Motor neuron (in vitro differentiated cells): Measurements from ENCODE around the gene ADCY7. TPM values are rescaled to one million over a fixed set of nuclear protein-coding genes. Genes with fewer than 3 reads are reported as not detected.
"Not testable (repeated sequence)": the region's sequence is repeated elsewhere in the genome, so short reads cannot be mapped to it uniquely, and the experiment has no call there.

Experiments used
- ATAC-seq, 8 experiments: fragments of 200-7000 bp; cut with Tn5 transposase; replicated peaks in 6 of 8; 2 replicates each; pipeline ENCODE4 v1.8.0; 2021; ENCODE audit warnings: mild to moderate bottlenecking in 8 of 8, moderate library complexity in 8 of 8
- H3K27ac ChIP-seq, 2 donors: fragments of 250-450 bp; sonication (Bioruptor Pico); 2 replicates each; pipeline ENCODE4 v1.9.0; 2021; ENCODE audit warnings: antibody characterized with exemption in 2 of 2, mild to moderate bottlenecking in 2 of 2, moderate library complexity in 1 of 2
- H3K4me1 ChIP-seq, 2 donors: fragments of 250-450 bp; sonication (Bioruptor Pico); replicated peaks in 1 of 2; 2 replicates each; pipeline ENCODE4 v1.6.1; 2021; ENCODE audit warnings: antibody characterized with exemption in 2 of 2, mild to moderate bottlenecking in 2 of 2, moderate library complexity in 1 of 2
- H3K4me3 ChIP-seq, 5 donors: fragments of 250-450 bp; sonication (Bioruptor Pico); 2 replicates each; pipeline ENCODE4 v1.9.0; 2021; ENCODE audit warnings: antibody characterized with exemption in 5 of 5, mild to moderate bottlenecking in 5 of 5, moderate library complexity in 4 of 5
- WGBS, 10 experiments: fragments of 450-650 bp; shearing (Covaris generic); methylation state at CpG; one replicate each; pipeline ENCODE4 v1.0.0; 2022; 5-methylcytosine and 5-hydroxymethylcytosine counted together
- in situ Hi-C, 9 experiments: fragments of 400-800 bp; cut with MboI; loops; one replicate each; pipeline ENCODE4 v1.15.0; 2021; ENCODE audit warnings: low sequenced_read_pairs in 9 of 9, low pct_unique_long_range_greater_than_20kb in 2 of 9; ENCODE audit not compliant: unreplicated experiment in 9 of 9
- total RNA-seq, 8 experiments: library from RNA; unstranded; fragments of 300-600 nt; gene quantifications; 2 replicates each; pipeline versions ENCODE4 v1.2.3 to v1.2.4, GENCODE V29; 2022

The ADCY7 gene
- total RNA-seq, 8 experiments from 2014 or later = 4.1 to 17.9 (median 7.5) TPM

- in situ Hi-C loops = no loop called here
- no peak overlapping the region for H3K4me3 ChIP-seq
- ATAC-seq = no peak
- 79 to 100% (median 95%) methylated on average over 1 to 5 of the region's 6 CpGs; no CpG with 5 or more reads in 1 of the 10 experiments for WGBS, 10 experiments
- peaks cover 10 to 11% of the 10 kb centered on the region in 2 donors for H3K4me1 ChIP-seq
- H3K27ac ChIP-seq = no peak overlapping the region
These were observed 58.0 kb downstream of the ADCY7 start for GRCh38 chr16:50324345-50324744.

GRCh38 chr16:50326264-50326663, 59.9 kb downstream of the ADCY7 start:
- Histone ChIP-seq H3K4me1 (peaks cover 10 to 11% of the 10 kb centered on the region in 2 donors), H3K27ac (no peak overlapping the region), H3K4me3 (no peak overlapping the region)
- ATAC-seq = no peak
- 50 to 89% (median 82%) methylated on average over 1 to 5 of the region's 5 CpGs; no CpG with 5 or more reads in 4 of the 10 experiments for WGBS, 10 experiments
- in situ Hi-C loops = no loop called here

- no peak overlapping the region for H3K27ac ChIP-seq
- H3K4me3 ChIP-seq = no peak overlapping the region
- 25 to 100% (median 78%) methylated on average over 1 to 7 of the region's 7 CpGs; no CpG with 5 or more reads in 1 of the 10 experiments for WGBS, 10 experiments
- ATAC-seq = peak in 4 of 8 experiments; percentile 31 to 79 (median 75)
- in situ Hi-C loops = no loop called here
- H3K4me1 ChIP-seq = peaks cover 10 to 11% of the 10 kb centered on the region in 2 donors
These were observed 60.6 kb downstream of the ADCY7 start for GRCh38 chr16:50326835-50327465.

DNA sequence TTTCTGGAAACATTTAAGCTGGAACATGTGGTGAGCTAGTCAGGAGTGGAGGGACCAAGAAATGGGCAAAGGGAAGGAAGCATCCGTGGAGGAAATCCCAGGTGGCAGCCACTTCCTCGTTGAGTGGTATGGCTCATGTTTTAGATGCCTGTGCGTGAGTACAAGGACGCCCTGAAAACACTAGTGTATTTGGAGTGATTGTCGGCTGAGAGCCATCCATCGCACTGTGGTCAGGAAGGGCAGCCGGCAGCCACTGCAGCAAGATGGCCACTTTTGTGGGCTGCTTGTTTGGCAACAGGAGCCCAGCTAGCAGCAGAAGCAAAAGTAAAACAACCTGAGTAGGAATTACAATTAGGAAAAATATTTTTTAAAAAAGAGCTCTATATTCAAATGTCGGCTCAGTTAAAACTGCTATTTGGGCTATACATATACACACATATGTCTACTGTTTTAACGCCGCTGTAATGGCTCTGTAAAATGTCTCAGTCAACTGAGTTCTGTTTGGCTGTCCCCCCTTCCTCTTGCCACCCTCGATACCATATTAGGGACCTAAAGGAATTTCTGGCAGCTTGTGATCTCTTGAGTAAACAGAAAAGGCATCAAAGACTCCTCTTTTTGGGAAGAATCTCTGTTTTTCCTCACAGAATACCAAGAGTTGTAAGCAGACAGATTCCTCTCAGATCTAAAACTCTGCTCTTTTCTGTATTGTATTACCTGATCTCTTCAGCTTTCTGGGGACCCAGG, 63.3 kb downstream of the ADCY7 start:
- in situ Hi-C loops = no loop called here
- no peak overlapping the region for H3K27ac ChIP-seq
- ATAC-seq = no peak
- H3K4me3 ChIP-seq = no peak overlapping the region
- WGBS, 10 experiments = 77 to 100% (median 86%) methylated on average over 1 to 9 of the region's 11 CpGs; no CpG with 5 or more reads in 1 of the 10 experiments
- no peaks in the 10 kb centered on the region for H3K4me1 ChIP-seq

DNA sequence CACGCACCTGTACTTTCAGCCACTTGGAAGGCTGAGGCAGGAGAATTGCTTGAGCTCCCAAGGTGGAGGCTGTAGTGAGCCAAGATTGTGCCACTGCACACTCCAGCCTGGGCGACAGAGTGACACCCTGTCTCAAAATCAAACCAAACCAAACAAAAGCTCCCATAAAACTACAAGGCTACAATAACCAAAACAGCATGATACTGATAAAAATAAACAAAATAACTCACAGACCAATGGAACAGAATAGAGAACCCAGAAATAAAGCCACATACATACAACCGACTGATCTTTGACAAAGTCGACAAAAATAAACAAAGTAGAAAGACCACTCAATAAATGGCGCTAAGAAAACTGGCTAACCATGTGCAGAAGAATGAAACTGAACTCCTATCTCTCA, 65.2 kb downstream of the ADCY7 start:
- Histone ChIP-seq H3K4me3 (no peak overlapping the region), H3K4me1 (no peaks in the 10 kb centered on the region), H3K27ac (no peak overlapping the region)
- 50 to 98% (median 85%) methylated on average over 1 to 5 of the region's 5 CpGs; no CpG with 5 or more reads in 4 of the 10 experiments for WGBS, 10 experiments
- in situ Hi-C loops = no loop called here
- ATAC-seq = no peak

GRCh38 chr16:50332599-50332998, 66.2 kb downstream of the ADCY7 start:
- 80 to 100% (median 94%) methylated on average over 1 to 3 of the region's 3 CpGs; no CpG with 5 or more reads in 2 of the 10 experiments for WGBS, 10 experiments
- in situ Hi-C loops = no loop called here
- no peak overlapping the region for H3K4me3 ChIP-seq
- no peak for ATAC-seq
- H3K27ac ChIP-seq = no peak overlapping the region
- no peaks in the 10 kb centered on the region for H3K4me1 ChIP-seq

- WGBS, 10 experiments = 66 to 98% (median 92%) methylated on average over 3 to 9 of the region's 14 CpGs
- Histone ChIP-seq H3K4me3 (no peak overlapping the region), H3K27ac (no peak overlapping the region), H3K4me1 (no peaks in the 10 kb centered on the region)
- peak in 1 of 8 experiments; percentile 52 for ATAC-seq
- in situ Hi-C loops = no loop called here
These were observed 68.0 kb downstream of the ADCY7 start for GRCh38 chr16:50334106-50334975.

DNA sequence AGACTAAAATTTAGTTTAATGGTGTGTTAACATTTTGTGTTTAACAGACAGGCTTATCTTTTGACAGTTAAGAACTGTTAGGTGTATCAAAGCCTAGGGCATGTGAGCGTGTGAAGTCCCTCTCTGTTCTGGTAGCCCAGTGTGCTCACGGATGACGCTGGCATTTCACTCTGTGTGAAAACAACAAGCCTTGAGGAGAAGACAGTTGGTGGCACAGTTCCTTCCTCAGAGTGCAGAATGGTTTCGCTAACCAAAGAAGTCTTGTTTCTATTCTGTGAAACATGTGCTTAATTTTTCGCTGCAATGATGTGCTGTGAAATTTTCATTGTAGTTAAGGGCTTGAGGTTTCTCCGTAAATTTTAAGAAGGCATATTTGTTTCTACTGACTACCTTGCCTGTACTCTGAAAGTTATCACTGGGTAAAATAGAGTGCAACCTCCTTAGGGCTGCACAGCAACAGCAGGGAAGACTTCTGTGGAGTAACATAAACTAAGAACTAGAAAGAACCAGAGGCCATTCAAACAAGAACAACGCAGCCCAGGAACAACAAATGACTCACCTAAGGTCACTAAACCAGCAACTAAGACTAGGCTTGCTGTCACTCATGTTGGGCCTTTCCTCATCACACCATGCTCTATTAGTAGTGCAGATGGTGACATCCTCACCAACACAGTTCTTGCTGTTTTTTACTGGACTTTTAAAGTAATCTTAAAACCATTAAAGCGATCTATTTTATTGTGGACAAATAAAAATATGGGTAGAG, 69.0 kb downstream of the ADCY7 start:
- WGBS, 10 experiments = 38 to 100% (median 93%) methylated on average over 1 to 8 of the region's 8 CpGs
- no peak for ATAC-seq
- no peak overlapping the region for H3K4me3 ChIP-seq
- no peak overlapping the region for H3K27ac ChIP-seq
- in situ Hi-C loops = no loop called here
- H3K4me1 ChIP-seq = no peaks in the 10 kb centered on the region

DNA sequence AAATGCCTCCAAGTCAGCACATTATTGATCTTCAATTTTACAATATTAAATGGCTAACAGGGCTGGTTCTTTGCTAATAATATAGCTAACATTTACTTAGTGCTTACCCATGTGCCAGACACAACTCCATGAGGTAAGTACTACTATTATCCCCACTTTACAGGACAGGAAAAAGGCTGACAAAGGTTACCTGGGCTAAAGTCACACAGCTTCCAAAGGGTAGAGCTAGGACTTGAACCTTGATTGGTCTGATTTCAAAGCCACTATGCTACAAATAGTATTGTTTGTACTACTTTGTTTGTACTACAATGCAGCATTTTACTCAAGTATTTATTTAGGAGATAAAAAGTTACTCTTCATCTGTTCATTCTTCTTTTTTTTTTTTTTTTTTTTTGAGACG, 70.5 kb downstream of the ADCY7 start:
- in situ Hi-C loops = no loop called here
- no peaks in the 10 kb centered on the region for H3K4me1 ChIP-seq
- ATAC-seq = no peak
- 100% methylated on average over 1 of the region's 1 CpG; no CpG with 5 or more reads in 7 of the 10 experiments for WGBS, 10 experiments
- no peak overlapping the region for H3K4me3 ChIP-seq
- no peak overlapping the region for H3K27ac ChIP-seq

- 0 to 100% (median 91%) methylated on average over 2 to 8 of the region's 8 CpGs; no CpG with 5 or more reads in 1 of the 10 experiments for WGBS, 10 experiments
- Histone ChIP-seq H3K4me3 (no peak overlapping the region), H3K27ac (no peak overlapping the region), H3K4me1 (no peaks in the 10 kb centered on the region)
- peak in 2 of 8 experiments; percentile 16 to 30 for ATAC-seq
- in situ Hi-C loops = no loop called here
These were observed 72.2 kb downstream of the ADCY7 start for GRCh38 chr16:50338371-50339231.

DNA sequence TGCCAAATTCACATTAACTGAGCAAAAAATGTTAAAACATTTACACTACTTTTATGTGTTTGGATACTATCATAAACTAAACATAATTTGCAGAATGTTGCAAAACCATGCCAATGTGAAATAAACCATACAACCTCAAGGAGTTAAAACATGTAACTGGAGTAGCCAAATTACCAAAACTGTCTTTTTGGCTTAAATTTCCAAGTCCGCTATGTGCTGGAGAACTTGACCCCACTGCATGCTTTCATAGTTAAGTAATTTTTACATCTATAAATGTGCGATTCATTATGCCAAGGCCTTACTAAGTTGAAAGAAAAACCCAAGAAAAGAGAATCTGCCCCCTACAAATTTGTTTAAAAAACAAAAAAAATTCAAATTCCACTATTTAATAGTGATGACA, 74.2 kb downstream of the ADCY7 start:
- no peaks in the 10 kb centered on the region for H3K4me1 ChIP-seq
- in situ Hi-C loops = no loop called here
- no peak for ATAC-seq
- WGBS, 10 experiments = 56 to 100% (median 98%) methylated on average over 1 to 2 of the region's 2 CpGs; no CpG with 5 or more reads in 2 of the 10 experiments
- no peak overlapping the region for H3K4me3 ChIP-seq
- H3K27ac ChIP-seq = no peak overlapping the region

GRCh38 chr16:50343566-50343965, 77.2 kb downstream of the ADCY7 start:
- peak in 1 of 8 experiments; percentile 33 for ATAC-seq
- in situ Hi-C loops, H3K4me1 ChIP-seq, H3K27ac ChIP-seq, H3K4me3 ChIP-seq: not testable (repeated sequence)
- WGBS, 10 experiments = 20 to 100% (median 61%) methylated on average over 1 to 7 of the region's 8 CpGs; no CpG with 5 or more reads in 3 of the 10 experiments
